Measurements from ENCODE around the gene MICAL3.
"Not testable (repeated sequence)": the region's sequence is repeated elsewhere in the genome, so short reads cannot be mapped to it uniquely, and the experiment has no call there.

The MICAL3 gene

GRCh38 chr22:18033204-18033998, 9.0 kb upstream of the MICAL3 start:
- H3K4me3 ChIP-seq (ENCODE audit: low read depth, low read length) = no peak overlapping the region
- no peak for TF ChIP-seq CTCF (IDR thresholded peaks at IDR 0.05; ENCODE audit: low read depth, low read length)

GRCh38 chr22:18032455-18033101, 8.2 kb upstream of the MICAL3 start:
- H3K4me3 ChIP-seq (ENCODE audit: low read depth, low read length) = 0 out of 2 replicates have a peak overlapping the region, but pooled peaks have one; percentile 9
- TF ChIP-seq CTCF (IDR thresholded peaks at IDR 0.05; ENCODE audit: low read depth, low read length) = no peak

- H3K4me3 ChIP-seq (ENCODE audit: low read depth, low read length) = 0 out of 2 replicates have a peak overlapping the region, but pooled peaks have one; percentile 9
These were observed 7.5 kb upstream of the MICAL3 start for GRCh38 chr22:18031695-18032454.

GRCh38 chr22:18029686-18030267, 5.4 kb upstream of the MICAL3 start:
- TF ChIP-seq CTCF (IDR thresholded peaks at IDR 0.05; ENCODE audit: low read depth, low read length) = no peak
- no peak overlapping the region for H3K4me3 ChIP-seq (ENCODE audit: low read depth, low read length)

More at GRCh38 chr22:18031695-18032454, 7.5 kb upstream of the MICAL3 start:
- TF ChIP-seq CTCF (IDR thresholded peaks at IDR 0.05; ENCODE audit: low read depth, low read length) = no peak

- H3K4me3 ChIP-seq (ENCODE audit: low read depth, low read length) = no peak overlapping the region
- TF ChIP-seq CTCF (IDR thresholded peaks at IDR 0.05; ENCODE audit: low read depth, low read length) = no peak
These were observed 4.6 kb upstream of the MICAL3 start for GRCh38 chr22:18028817-18029527.

- H3K4me3 ChIP-seq (ENCODE audit: low read depth, low read length) = not testable (repeated sequence)
These were observed 1.5 kb upstream of the MICAL3 start for GRCh38 chr22:18025898-18026297.

Measured in WI38 (cell line).